Measurements from ENCODE around the gene ZIC5.

GRCh38 chr13:99989276-99990125, 17.9 kb upstream of the ZIC5 start:
- TF ChIP-seq CTCF (IDR thresholded peaks at IDR 0.05): no peak
- TF ChIP-seq POLR2A (IDR thresholded peaks at IDR 0.05): no peak

Data from body of pancreas (tissue), 4 donors.